Spleen (tissue), 7 donors: Measurements from ENCODE around the gene ASB1.

Experiments
- CTCF ChIP-seq, 11 experiments: fragments of 200-600 bp in 7 of 11; fragments of 450-650 bp in 4 of 11; sonication (generic) in 4 of 11; IDR thresholded peaks in 8 of 11; conservative IDR thresholded peaks in 3 of 11; 1 replicate in 7 of 11; 2 replicates in 4 of 11; pipeline versions ENCODE4 v1.4.0 to v1.8.0; 2016 to 2021; ENCODE audit warnings: antibody characterized with exemption in 11 of 11, inconsistent platforms in 4 of 11, mild to moderate bottlenecking in 1 of 11
- POLR2A ChIP-seq, 3 donors: fragments of 450-650 bp; IDR thresholded peaks; one replicate each; pipeline ENCODE4 v1.5.1; 2017; ENCODE audit warnings: antibody characterized with exemption in 3 of 3, mild to moderate bottlenecking in 1 of 3
- donor health status: DM: no; HTN: no; CAD: no; lungs with moderate emphysema.
- donor health status: DM: no; HTN: no; CAD: no.
- donor health status: DM: no; HTN: no; CAD: no.

DNA sequence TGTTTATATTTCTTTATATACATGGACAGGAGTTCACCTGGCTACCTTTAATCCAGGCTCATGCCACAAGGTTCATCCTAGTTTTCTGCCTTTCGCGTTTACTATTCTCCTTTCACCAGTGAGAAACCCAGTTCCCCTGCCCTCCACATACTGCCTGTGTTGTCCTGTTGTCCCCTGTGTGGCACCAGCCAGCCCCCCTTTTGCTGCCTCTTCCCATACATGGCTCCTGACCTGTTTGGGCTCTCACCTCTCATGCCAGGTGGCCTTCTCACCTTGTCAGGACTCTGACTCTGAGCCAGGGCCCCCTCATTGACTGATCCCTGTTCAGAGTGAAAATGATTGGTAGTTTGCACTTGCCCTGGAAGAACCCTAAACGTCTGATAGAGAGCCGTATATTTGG is 13.6 kb downstream of the ASB1 start:
- no peak for TF ChIP-seq CTCF (IDR thresholded peaks at IDR 0.05 in 8 of 11, conservative IDR thresholded peaks at IDR 0.05 in 3 of 11)
- TF ChIP-seq POLR2A (IDR thresholded peaks at IDR 0.05): no peak
